Peyer's patch (tissue), 4 donors: ENCODE results near the gene KRT32.

Source experiments
- POLR2A ChIP-seq, 2 donors: fragments of 450-650 bp; IDR thresholded peaks; one replicate each; pipeline ENCODE4 v1.5.1; 2017; ENCODE audit warnings: antibody characterized with exemption in 2 of 2, mild to moderate bottlenecking in 2 of 2, moderate library complexity in 2 of 2
- TF ChIP-seq, protein P1 (sequence below), 6 experiments: fragments of 450-650 bp in 4 of 6; fragments of 200-600 bp in 2 of 6; sonication (generic) in 1 of 6; IDR thresholded peaks; one replicate each; pipeline ENCODE4 v1.5.1; 2017 to 2019; ENCODE audit warnings: antibody characterized with exemption in 6 of 6, mild to moderate bottlenecking in 3 of 6, moderate library complexity in 1 of 6

DNA sequence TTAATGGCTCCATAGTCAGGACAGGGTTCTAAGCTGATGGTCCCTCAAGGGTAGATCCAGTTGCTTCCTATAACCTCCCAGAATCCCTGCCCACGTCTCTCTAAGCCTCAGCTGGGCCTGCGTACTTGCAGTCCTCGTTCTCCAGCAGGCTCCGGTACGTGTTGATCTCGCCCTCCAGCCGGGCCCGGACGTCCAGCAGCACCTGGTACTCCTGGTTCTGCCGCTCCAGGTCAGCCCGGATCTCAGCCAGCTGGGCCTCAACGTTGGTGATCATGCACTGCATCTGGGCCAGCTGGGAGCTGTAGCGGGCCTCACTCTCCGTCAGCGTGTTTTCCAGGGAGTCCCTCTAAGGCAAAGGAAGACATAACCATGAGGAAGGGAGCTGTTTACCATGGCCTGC is 4.5 kb downstream of the KRT32 start:
- no peak for TF ChIP-seq POLR2A (IDR thresholded peaks at IDR 0.05)
- TF ChIP-seq, protein P1, sequence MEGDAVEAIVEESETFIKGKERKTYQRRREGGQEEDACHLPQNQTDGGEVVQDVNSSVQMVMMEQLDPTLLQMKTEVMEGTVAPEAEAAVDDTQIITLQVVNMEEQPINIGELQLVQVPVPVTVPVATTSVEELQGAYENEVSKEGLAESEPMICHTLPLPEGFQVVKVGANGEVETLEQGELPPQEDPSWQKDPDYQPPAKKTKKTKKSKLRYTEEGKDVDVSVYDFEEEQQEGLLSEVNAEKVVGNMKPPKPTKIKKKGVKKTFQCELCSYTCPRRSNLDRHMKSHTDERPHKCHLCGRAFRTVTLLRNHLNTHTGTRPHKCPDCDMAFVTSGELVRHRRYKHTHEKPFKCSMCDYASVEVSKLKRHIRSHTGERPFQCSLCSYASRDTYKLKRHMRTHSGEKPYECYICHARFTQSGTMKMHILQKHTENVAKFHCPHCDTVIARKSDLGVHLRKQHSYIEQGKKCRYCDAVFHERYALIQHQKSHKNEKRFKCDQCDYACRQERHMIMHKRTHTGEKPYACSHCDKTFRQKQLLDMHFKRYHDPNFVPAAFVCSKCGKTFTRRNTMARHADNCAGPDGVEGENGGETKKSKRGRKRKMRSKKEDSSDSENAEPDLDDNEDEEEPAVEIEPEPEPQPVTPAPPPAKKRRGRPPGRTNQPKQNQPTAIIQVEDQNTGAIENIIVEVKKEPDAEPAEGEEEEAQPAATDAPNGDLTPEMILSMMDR (IDR thresholded peaks at IDR 0.05): no peak
